Heart left ventricle (tissue), 16 donors: ENCODE measurements around the gene HERC2. TPM values are rescaled to one million over a fixed set of nuclear protein-coding genes. Genes with fewer than 3 reads are reported as not detected.

Experiments
- ATAC-seq, 4 donors: fragments of 200-7000 bp; cut with Tn5 transposase; one replicate each; pipeline ENCODE4 v1.9.1; 2020 to 2022; ENCODE audit warnings: moderate library complexity in 4 of 4, mild to moderate bottlenecking in 3 of 4, moderate number of reproducible peaks in 1 of 4
- DNase-seq, 5 donors: peaks; one replicate each; pipeline ENCODE4 v3.0.0-alpha.2; 2020
- H3K27ac ChIP-seq, 12 donors: fragments of 200-600 bp; sonication (generic) in 4 of 12; one replicate each; pipeline versions ENCODE4 v1.5.0 to v1.8.0; 2016 to 2022; ENCODE audit warnings: mild to moderate bottlenecking in 2 of 12
- H3K27me3 ChIP-seq, 9 donors: fragments of 200-600 bp; sonication (generic) in 2 of 9; one replicate each; pipeline versions ENCODE4 v1.5.1 to v1.8.0; 2016 to 2022; ENCODE audit warnings: mild to moderate bottlenecking in 3 of 9
- H3K36me3 ChIP-seq, 9 donors: fragments of 200-600 bp; sonication (generic) in 2 of 9; one replicate each; pipeline versions ENCODE4 v1.5.0 to v1.8.0; 2018 to 2022; ENCODE audit warnings: mild to moderate bottlenecking in 2 of 9
- H3K4me1 ChIP-seq, 12 donors: fragments of 200-600 bp; sonication (generic) in 4 of 12; one replicate each; pipeline versions ENCODE4 v1.5.0 to v1.8.0; 2016 to 2022; ENCODE audit warnings: mild to moderate bottlenecking in 3 of 12
- H3K4me3 ChIP-seq, 12 donors: fragments of 200-600 bp; sonication (generic) in 4 of 12; one replicate each; pipeline versions ENCODE4 v1.5.0 to v1.8.0; 2017 to 2022; ENCODE audit warnings: mild to moderate bottlenecking in 9 of 12, moderate library complexity in 4 of 12
- H3K9me3 ChIP-seq, 12 donors: fragments of 200-600 bp; sonication (generic) in 4 of 12; one replicate each; pipeline versions ENCODE4 v1.5.0 to v1.8.0; 2016 to 2022; ENCODE audit warnings: mild to moderate bottlenecking in 1 of 12
- CTCF ChIP-seq, 12 donors: fragments of 200-600 bp; sonication (generic) in 4 of 12; IDR thresholded peaks; one replicate each; pipeline versions ENCODE4 v1.5.0 to v1.8.0; 2018 to 2022; ENCODE audit warnings: antibody characterized with exemption in 12 of 12, mild to moderate bottlenecking in 5 of 12
- POLR2A ChIP-seq, 2 donors: fragments of 450-650 bp; IDR thresholded peaks; one replicate each; pipeline ENCODE4 v1.6.1; 2017; ENCODE audit warnings: antibody characterized with exemption in 2 of 2, mild to moderate bottlenecking in 2 of 2, moderate library complexity in 2 of 2
- WGBS, 4 donors: extraction: QIAGEN DNeasy Blood & Tissue Kit in 2 of 4; methylation state at CpG; one replicate each; pipeline versions ENCODE4 v1.1.5 to v1.1.7; 2013 to 2018; 5-methylcytosine and 5-hydroxymethylcytosine counted together
- intact Hi-C, 10 donors: fragments of 100-400 bp; cut with DNase I; formaldehyde crosslinking; loops; one replicate each; pipeline versions ENCODE4 v1.11.1 to v1.14.2; 2022
- polyA plus RNA-seq, 2 donors: library from polyadenylated mRNA; stranded (reverse); fragments of 200-250 nt; gene quantifications; one replicate each; pipeline ENCODE4 v1.2.3, GENCODE V29; 2013
- total RNA-seq, 9 donors: library from RNA; depleted of rRNA in 2 of 9; stranded (reverse); fragments of >200 nt in 2 of 9; fragmentation: NEBNext Ultra II Directional in 3 of 9; extraction: Animal tissue kit (Norgen Biotek cat#: 25700) in 3 of 9; gene quantifications; one replicate each; pipeline versions ENCODE4 v1.1.0 to v1.2.4, GENCODE V29; 2016 to 2023
- donor health status: ischemic (EF 13 %, LVEDD 7.1; RV severe dilation, severe dysfunction).
- donor health status: healthy with polysubstance abuse.
- donor health status: DM: no; HTN: yes; CAD: no.
- donor health status: DM: no; HTN: no; CAD: no.
- donor health status: ischemic (EF 25% LVEDD 6.9; RV normal size, moderate dysfunction).
- donor health status: ischemic (EF 25% LVEDD 5.7; RV mildly dilated, moderate dysfunction).
- donor health status: healthy.
- donor health status: DM: yes; HTN: yes; CAD: no.
- donor health status: ischemic (EF 35%, LVEDD 5.7; RV mildly dilated, moderate dysfunction).
- donor health status: nonischemic (EF 11% LVEDD 7.7; RV severe dilation, severe dysfunction).
- donor health status: DM: yes; HTN: yes; CAD: no.
- donor health status: PGD.
- donor health status: ischemic (EF 29% LVEDD 5.4; RV normal size, mild dysfunction).
- donor health status: nonischemic (EF 23%, LVEDD 6.1; RV moderate dilation, normal function).

The HERC2 gene
- total and polyA plus RNA-seq, 11 donors, result 25.9 to 70.5 (median 59.0) TPM

DNA sequence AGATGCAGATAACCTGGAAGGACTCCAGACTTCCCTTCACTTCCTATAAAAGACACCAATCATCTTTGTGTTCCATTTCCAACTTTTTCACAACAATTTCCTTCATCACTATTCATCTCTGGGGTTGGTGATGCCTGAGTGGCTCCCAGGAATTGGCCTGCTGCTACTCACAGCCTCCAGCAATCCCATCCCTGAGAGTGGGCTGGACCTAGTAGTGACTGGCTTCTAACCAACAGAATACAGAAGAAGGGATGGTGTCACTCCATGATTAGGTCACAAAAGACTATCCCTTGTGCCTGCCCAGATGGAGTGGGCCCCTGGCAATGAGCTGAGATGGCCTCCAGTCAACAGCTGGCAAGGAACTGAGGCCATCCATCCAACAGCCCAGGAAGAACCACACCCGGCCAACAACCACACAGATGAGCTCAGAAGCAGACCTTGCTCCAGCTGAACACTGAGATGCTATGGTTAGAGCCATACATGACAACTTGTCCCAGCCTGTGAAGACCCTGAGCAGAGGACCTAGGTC lies 243.7 kb downstream of the HERC2 start:
- TF ChIP-seq POLR2A (IDR thresholded peaks at IDR 0.05) (no peak), CTCF (IDR thresholded peaks at IDR 0.05) (no peak)
- ATAC-seq, result no peak
- Histone ChIP-seq H3K36me3 (no peaks in the 10 kb centered on the region), H3K4me3 (no peak overlapping the region), H3K4me1 (no peaks in the 10 kb centered on the region), H3K27ac (no peak overlapping the region), H3K27me3 (no peaks in the 10 kb centered on the region), H3K9me3 (no peaks in the 10 kb centered on the region)
- DNase-seq, result no peak
- intact Hi-C loops, result no loop called here
- WGBS, 4 donors, result 67 to 88% (median 81%) methylated on average over 1 of the region's 1 CpG

DNA sequence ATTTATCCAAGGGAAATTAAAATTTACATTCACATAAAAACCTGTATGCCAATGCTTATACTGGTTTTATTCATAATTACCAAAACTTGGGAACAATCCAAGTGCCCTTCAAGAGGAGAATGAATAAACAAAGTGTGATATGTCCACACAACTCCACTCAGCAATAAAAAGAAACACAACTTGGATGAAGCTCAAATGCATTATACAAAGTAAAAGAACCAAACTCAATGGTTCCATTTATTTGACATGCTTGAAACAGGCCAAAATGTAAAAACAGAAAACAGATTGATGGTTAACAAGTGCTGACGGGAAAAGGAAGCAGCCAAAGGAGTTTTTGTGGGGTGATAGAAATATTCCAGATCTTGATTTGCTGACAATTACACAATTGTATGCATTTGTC lies 246.4 kb downstream of the HERC2 start:
- ATAC-seq (no peak), DNase-seq (no peak)
- H3K9me3 ChIP-seq, result no peaks in the 10 kb centered on the region
- no peaks in the 10 kb centered on the region for H3K4me1 ChIP-seq
- no peak overlapping the region for H3K27ac ChIP-seq
- no peaks in the 10 kb centered on the region for H3K36me3 ChIP-seq
- no peak for TF ChIP-seq POLR2A (IDR thresholded peaks at IDR 0.05)
- no peak for TF ChIP-seq CTCF (IDR thresholded peaks at IDR 0.05)
- no peak overlapping the region for H3K4me3 ChIP-seq
- WGBS, 4 donors, result 67 to 74% (median 71%) methylated on average over 1 of the region's 1 CpG
- H3K27me3 ChIP-seq, result no peaks in the 10 kb centered on the region
- intact Hi-C loops, result no loop called here

DNA sequence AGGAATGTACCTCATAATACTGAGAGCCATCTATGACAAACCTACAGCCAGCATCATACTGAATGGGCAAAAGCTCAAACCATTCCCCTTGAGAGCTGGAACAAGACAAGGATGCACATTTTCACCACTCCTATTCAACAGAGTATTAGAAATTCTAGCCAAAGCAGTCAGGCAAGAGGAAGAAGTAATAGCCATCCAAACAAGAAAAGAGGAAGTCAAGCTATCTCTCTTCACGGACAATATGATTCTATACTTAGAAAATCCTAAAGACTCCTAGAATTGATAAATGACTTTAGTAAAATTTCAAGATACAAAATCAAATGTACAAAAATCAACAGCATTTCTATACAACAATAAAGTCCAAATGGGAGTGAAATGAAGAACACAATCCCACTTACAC lies 253.0 kb downstream of the HERC2 start:
- Histone ChIP-seq H3K36me3 (no peaks in the 10 kb centered on the region), H3K9me3 (peaks cover 0 to 6% (median 0%) of the 10 kb centered on the region in 12 donors), H3K4me1 (no peaks in the 10 kb centered on the region), H3K27ac (no peak overlapping the region), H3K27me3 (peaks cover 0 to 6% (median 0%) of the 10 kb centered on the region in 9 donors), H3K4me3 (no peak overlapping the region)
- 22 to 49% (median 37%) methylated on average over 1 of the region's 1 CpG for WGBS, 4 donors
- DNase-seq, result no peak
- no peak for ATAC-seq
- intact Hi-C loops, result no loop called here
- TF ChIP-seq POLR2A (IDR thresholded peaks at IDR 0.05) (no peak), CTCF (IDR thresholded peaks at IDR 0.05) (no peak)

DNA sequence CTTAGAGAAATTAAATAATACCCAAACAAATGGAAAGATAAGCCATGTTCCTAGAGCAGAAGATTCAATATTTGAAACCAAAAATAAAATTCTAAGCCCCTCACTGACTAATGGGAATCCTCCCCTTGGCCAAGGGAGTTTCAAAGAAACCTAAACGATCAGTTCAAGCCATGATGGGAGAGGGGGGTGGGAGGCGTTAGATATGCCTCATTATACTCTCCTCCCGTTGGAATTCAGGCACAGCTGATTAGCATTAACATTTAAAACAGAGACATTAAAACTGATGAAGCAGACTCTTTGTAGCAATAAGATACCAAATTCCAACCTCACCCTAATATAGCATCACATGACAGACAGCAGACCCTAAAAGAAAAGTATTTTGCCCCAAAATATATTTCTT lies 255.7 kb downstream of the HERC2 start:
- H3K27me3 ChIP-seq, result peaks cover 0 to 6% (median 0%) of the 10 kb centered on the region in 9 donors
- DNase-seq (no peak), ATAC-seq (no peak)
- H3K9me3 ChIP-seq, result peaks cover 0 to 15% (median 2%) of the 10 kb centered on the region in 12 donors
- 39 to 52% (median 42%) methylated on average over 3 of the region's 3 CpGs for WGBS, 4 donors
- intact Hi-C loops, result no loop called here
- H3K4me1 ChIP-seq, result no peaks in the 10 kb centered on the region
- no peaks in the 10 kb centered on the region for H3K36me3 ChIP-seq
- H3K27ac ChIP-seq, result no peak overlapping the region
- TF ChIP-seq CTCF (IDR thresholded peaks at IDR 0.05) (no peak), POLR2A (IDR thresholded peaks at IDR 0.05) (no peak)
- H3K4me3 ChIP-seq, result no peak overlapping the region

Other genes with a start within 250 kb of the HERC2 start
- under 1 TPM in 2 of 9 donors, not detected in 7; 0.07 to 0.10 TPM for gene OCA2, start 222.9 kb downstream of the HERC2 start, total RNA-seq
- under 1 TPM in 1 of 2 donors, not detected in 1; 0.04 TPM for gene OCA2, start 222.9 kb downstream of the HERC2 start, polyA plus RNA-seq
- gene GOLGA6L24, start 35.9 kb upstream of the HERC2 start, total RNA-seq, result not detected
- gene GOLGA6L24, start 35.9 kb upstream of the HERC2 start, polyA plus RNA-seq, result not detected
- not detected for gene GOLGA8F, start 56.5 kb upstream of the HERC2 start, total RNA-seq
- gene GOLGA8F, start 56.5 kb upstream of the HERC2 start, polyA plus RNA-seq, result not detected
- not detected for gene GOLGA8G, start 210.8 kb upstream of the HERC2 start, total RNA-seq
- gene GOLGA8G, start 210.8 kb upstream of the HERC2 start, polyA plus RNA-seq, result not detected
- gene GOLGA6L25, start 231.4 kb upstream of the HERC2 start, total RNA-seq, result not detected
- not detected for gene GOLGA6L25, start 231.4 kb upstream of the HERC2 start, polyA plus RNA-seq